Fibroblast of lung (primary cell): ENCODE measurements around the gene TGDS.

Experiments
- EZH2 ChIP-seq: IDR thresholded peaks from 2 replicates; pipeline ENCODE4 v1.5.1; 2012; ENCODE audit warnings: low read length, control low read depth, mild to moderate bottlenecking; ENCODE audit errors: missing control alignments
- TF ChIP-seq, protein P1 (sequence below), 2 donors: IDR thresholded peaks in 1 of 2; conservative IDR thresholded peaks in 1 of 2; 1 replicate in 1 of 2; 2 replicates in 1 of 2; pipeline ENCODE4 v1.5.1; 2011 to 2012; ENCODE audit warnings: low read length in 2 of 2, control low read depth in 1 of 2, inconsistent platforms in 1 of 2, low read depth in 1 of 2, mild to moderate bottlenecking in 1 of 2

DNA sequence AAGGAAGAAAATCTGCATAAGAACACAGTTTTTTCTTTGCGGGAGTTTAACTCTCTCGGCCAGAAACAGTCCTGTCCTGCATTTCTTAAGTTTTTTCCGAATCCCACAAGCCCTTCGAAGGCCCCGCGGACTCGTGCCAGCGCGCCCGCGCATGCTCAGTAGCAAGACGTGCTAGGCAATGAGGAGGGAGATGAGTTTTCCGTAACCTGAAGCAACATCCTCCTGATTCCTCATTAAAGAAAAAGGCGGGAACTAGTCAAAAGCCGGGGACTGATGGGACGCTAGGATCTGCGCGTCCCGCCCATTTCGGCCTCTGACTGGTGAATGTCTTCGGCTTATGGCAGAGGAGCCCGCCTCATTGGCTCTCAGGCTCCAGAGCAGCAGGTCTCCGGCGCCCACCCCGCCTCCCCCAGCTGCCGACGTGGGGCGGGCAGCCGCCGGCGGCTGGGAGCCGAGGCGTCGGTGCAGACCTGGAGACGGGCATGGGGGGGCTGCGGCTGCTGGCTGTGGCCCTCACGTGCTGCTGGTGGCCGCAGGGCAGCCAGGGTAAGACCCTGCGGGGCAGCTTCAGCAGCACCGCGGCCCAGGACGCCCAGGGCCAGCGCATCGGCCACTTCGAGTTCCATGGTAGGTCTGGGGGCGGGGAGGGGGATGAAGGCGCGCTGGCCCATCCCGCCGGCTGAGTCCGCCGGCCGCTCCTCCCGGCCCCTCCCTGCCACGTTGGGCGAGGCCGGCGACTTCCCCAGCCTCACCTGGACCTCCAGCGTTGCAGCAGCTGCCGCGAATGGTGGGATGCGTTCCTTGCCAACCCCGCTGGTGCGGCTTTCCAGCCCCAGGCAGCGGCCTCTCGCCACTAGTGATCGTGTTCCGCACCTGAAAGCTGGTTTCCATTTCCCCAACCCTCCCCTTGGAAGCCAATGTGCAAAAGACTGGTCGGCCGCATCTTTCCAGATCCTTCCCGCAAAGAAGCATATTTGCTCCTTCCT lies 5.8 kb upstream of the TGDS start, which contains the start of gene GPR180:
- TF ChIP-seq, protein P1, sequence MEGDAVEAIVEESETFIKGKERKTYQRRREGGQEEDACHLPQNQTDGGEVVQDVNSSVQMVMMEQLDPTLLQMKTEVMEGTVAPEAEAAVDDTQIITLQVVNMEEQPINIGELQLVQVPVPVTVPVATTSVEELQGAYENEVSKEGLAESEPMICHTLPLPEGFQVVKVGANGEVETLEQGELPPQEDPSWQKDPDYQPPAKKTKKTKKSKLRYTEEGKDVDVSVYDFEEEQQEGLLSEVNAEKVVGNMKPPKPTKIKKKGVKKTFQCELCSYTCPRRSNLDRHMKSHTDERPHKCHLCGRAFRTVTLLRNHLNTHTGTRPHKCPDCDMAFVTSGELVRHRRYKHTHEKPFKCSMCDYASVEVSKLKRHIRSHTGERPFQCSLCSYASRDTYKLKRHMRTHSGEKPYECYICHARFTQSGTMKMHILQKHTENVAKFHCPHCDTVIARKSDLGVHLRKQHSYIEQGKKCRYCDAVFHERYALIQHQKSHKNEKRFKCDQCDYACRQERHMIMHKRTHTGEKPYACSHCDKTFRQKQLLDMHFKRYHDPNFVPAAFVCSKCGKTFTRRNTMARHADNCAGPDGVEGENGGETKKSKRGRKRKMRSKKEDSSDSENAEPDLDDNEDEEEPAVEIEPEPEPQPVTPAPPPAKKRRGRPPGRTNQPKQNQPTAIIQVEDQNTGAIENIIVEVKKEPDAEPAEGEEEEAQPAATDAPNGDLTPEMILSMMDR (conservative IDR thresholded peaks at IDR 0.05 in 1 of 2, IDR thresholded peaks at IDR 0.05 in 1 of 2; ENCODE audit: low read depth in 1 of 2, low read length in 2 of 2) = no peak
- no peak for TF ChIP-seq EZH2
